HL-60 (cell line): ENCODE data around the gene SLIT1.
"Not testable (repeated sequence)": the region's sequence is repeated elsewhere in the genome, so short reads cannot be mapped to it uniquely, and the experiment has no call there.

ENCODE experiments used
- DNase-seq, 2 experiments: peaks; one replicate each; pipeline ENCODE4 v3.0.0-alpha.2; 2010 to 2020; ENCODE audit warnings: low read depth in 1 of 2, low spot score in 1 of 2
- H3K27ac ChIP-seq: fragments of 250-450 bp; sonication (Bioruptor Pico); replicated peaks from 2 replicates; pipeline ENCODE4 v1.5.1; 2020; ENCODE audit warnings: mild to moderate bottlenecking, moderate library complexity
- H3K27me3 ChIP-seq: fragments of 250-450 bp; sonication (Bioruptor Pico); 2 replicates; pipeline ENCODE4 v1.5.1; 2021; ENCODE audit warnings: mild to moderate bottlenecking, moderate library complexity; ENCODE audit not compliant: insufficient read depth, poor library complexity, severe bottlenecking
- H3K4me3 ChIP-seq: replicated peaks from 2 replicates; pipeline ENCODE4 v1.5.1; 2011; ENCODE audit warnings: mild to moderate bottlenecking, control low read depth, low read length; ENCODE audit not compliant: insufficient read depth
- GABPA ChIP-seq: IDR thresholded peaks from 2 replicates; pipeline ENCODE4 v1.6.1; 2012; ENCODE audit warnings: low read depth
- POLR2AphosphoS5 ChIP-seq: IDR thresholded peaks from 2 replicates; pipeline ENCODE4 v1.6.1; 2012; ENCODE audit warnings: low read depth
- SPI1 ChIP-seq: IDR thresholded peaks from 2 replicates; pipeline ENCODE4 v1.6.1; 2012; ENCODE audit warnings: low read depth, mild to moderate bottlenecking, borderline replicate concordance
- TF ChIP-seq, protein P1 (sequence below): IDR thresholded peaks from one replicate; pipeline ENCODE4 v1.5.1; 2011; ENCODE audit warnings: low read length, control low read depth, inconsistent platforms; ENCODE audit not compliant: insufficient read depth
- TF ChIP-seq, protein P2 (sequence below): IDR thresholded peaks from 2 replicates; pipeline ENCODE4 v1.6.1; 2012; ENCODE audit warnings: low read depth; ENCODE audit not compliant: insufficient replicate concordance

SLIT1 gene

GRCh38 chr10:97037365-97038361 is 148.1 kb downstream of the SLIT1 start:
- Histone ChIP-seq H3K27ac (no peak overlapping the region), H3K4me3 (peak overlapping the region; percentile 45), H3K27me3 (peaks cover 5% of the 10 kb centered on the region)
- peak; percentile 64 to 76 for DNase-seq
- TF ChIP-seq GABPA (no peak), POLR2AphosphoS5 (no peak), SPI1 (no peak)
- TF ChIP-seq, protein P1, sequence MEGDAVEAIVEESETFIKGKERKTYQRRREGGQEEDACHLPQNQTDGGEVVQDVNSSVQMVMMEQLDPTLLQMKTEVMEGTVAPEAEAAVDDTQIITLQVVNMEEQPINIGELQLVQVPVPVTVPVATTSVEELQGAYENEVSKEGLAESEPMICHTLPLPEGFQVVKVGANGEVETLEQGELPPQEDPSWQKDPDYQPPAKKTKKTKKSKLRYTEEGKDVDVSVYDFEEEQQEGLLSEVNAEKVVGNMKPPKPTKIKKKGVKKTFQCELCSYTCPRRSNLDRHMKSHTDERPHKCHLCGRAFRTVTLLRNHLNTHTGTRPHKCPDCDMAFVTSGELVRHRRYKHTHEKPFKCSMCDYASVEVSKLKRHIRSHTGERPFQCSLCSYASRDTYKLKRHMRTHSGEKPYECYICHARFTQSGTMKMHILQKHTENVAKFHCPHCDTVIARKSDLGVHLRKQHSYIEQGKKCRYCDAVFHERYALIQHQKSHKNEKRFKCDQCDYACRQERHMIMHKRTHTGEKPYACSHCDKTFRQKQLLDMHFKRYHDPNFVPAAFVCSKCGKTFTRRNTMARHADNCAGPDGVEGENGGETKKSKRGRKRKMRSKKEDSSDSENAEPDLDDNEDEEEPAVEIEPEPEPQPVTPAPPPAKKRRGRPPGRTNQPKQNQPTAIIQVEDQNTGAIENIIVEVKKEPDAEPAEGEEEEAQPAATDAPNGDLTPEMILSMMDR = peak; percentile 67
- TF ChIP-seq, protein P2, sequence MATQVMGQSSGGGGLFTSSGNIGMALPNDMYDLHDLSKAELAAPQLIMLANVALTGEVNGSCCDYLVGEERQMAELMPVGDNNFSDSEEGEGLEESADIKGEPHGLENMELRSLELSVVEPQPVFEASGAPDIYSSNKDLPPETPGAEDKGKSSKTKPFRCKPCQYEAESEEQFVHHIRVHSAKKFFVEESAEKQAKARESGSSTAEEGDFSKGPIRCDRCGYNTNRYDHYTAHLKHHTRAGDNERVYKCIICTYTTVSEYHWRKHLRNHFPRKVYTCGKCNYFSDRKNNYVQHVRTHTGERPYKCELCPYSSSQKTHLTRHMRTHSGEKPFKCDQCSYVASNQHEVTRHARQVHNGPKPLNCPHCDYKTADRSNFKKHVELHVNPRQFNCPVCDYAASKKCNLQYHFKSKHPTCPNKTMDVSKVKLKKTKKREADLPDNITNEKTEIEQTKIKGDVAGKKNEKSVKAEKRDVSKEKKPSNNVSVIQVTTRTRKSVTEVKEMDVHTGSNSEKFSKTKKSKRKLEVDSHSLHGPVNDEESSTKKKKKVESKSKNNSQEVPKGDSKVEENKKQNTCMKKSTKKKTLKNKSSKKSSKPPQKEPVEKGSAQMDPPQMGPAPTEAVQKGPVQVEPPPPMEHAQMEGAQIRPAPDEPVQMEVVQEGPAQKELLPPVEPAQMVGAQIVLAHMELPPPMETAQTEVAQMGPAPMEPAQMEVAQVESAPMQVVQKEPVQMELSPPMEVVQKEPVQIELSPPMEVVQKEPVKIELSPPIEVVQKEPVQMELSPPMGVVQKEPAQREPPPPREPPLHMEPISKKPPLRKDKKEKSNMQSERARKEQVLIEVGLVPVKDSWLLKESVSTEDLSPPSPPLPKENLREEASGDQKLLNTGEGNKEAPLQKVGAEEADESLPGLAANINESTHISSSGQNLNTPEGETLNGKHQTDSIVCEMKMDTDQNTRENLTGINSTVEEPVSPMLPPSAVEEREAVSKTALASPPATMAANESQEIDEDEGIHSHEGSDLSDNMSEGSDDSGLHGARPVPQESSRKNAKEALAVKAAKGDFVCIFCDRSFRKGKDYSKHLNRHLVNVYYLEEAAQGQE = no peak

DNA sequence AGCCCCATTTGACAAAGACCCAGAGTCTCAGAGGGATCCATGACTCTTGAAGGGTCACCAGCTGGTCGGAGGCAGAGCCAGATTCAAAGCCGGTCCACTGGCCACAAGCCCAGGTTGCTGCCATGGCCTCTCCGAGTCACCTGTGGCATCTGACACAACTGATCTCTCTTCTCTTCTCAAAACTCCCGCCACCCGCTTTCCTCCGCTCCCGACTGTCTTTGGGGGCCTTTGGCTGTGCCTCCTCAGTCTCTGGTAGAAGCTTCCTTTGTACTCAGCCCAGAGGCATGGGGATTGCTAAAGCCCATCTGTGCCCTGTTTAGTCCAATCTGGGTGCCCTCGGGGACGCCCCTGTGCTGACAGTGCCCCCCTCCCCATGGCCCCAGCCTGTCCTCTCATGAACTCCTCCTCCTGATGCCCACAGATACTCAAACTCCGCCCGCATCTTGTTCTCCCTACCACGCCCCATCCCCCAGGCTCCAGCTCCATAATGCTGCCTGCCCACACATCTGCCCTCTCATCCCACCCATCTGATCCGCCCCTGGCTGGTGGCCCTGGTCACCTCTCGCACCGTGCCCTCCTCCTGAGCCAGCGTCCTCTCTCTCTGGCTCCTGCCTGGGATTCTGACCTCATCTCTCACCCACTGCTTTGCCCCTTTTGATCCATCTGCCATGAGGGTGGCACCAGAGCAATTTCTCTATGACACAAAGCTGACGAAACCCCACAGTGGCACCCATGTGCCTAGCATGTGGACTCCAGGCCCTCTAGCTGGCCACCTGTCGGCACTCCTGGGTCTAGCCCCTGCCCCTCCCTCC is 150.6 kb downstream of the SLIT1 start:
- Histone ChIP-seq H3K27ac (no peak overlapping the region), H3K27me3 (peaks cover 9% of the 10 kb centered on the region), H3K4me3 (no peak overlapping the region)
- no peak for DNase-seq
- no peak for TF ChIP-seq POLR2AphosphoS5
- TF ChIP-seq, protein P2 = no peak
- TF ChIP-seq GABPA = no peak
- no peak for TF ChIP-seq SPI1
- TF ChIP-seq, protein P1 = no peak

DNA sequence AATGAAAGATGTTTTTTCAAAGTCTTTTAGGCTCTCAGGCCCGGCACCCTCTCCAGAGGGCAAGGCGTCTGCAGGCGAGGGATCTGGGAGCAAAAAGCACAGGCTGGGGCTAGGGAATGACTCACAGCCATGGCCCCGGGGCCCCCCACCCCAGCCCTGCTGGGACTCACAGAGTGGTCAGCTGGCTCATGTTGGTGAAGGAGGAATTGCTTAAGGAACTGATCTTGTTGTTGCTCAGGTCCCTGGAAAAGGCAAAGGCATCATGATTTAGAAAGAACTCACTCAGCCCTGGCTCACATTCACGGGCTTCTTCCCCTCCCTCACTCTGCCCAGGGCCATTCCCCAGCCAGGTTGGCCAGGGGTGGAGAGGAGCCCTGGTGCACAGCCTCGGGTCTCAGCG is 151.5 kb downstream of the SLIT1 start:
- no peak for DNase-seq
- Histone ChIP-seq H3K4me3 (no peak overlapping the region), H3K27ac (no peak overlapping the region), H3K27me3 (peaks cover 12% of the 10 kb centered on the region)
- TF ChIP-seq, protein P2 = no peak
- TF ChIP-seq, protein P1 = no peak
- no peak for TF ChIP-seq GABPA
- no peak for TF ChIP-seq POLR2AphosphoS5
- no peak for TF ChIP-seq SPI1

DNA sequence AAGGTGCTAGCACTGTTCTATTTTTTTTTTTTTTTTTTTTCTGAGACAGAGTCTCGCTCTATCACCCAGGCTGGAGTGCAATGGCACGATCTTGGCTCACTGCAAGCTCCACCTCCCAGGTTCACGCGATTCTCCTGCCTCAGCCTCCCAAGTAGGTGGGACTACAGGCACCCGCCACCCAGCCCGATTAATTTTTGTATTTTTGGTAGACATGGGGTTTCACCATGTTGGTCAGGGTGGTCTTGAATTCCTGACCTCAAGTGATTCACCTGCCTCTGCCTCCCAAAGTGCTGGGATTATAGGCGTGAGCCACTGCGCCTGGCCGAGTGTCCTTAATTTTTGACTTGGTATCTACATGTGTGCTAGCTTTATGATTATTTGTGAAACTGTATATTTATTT is 151.9 kb downstream of the SLIT1 start:
- not testable (repeated sequence) for DNase-seq, H3K27ac ChIP-seq, H3K4me3 ChIP-seq
- peaks cover 12% of the 10 kb centered on the region for H3K27me3 ChIP-seq
